ENCODE data around the gene CFAP65. TPM values are rescaled to one million over a fixed set of nuclear protein-coding genes. Genes with fewer than 3 reads are reported as not detected.
A peak's percentile ranks its signal among the peaks of the same experiment; 100 is the strongest.

CFAP65 gene
- total RNA-seq, 1 donor from 2014 or later: not detected

DNA sequence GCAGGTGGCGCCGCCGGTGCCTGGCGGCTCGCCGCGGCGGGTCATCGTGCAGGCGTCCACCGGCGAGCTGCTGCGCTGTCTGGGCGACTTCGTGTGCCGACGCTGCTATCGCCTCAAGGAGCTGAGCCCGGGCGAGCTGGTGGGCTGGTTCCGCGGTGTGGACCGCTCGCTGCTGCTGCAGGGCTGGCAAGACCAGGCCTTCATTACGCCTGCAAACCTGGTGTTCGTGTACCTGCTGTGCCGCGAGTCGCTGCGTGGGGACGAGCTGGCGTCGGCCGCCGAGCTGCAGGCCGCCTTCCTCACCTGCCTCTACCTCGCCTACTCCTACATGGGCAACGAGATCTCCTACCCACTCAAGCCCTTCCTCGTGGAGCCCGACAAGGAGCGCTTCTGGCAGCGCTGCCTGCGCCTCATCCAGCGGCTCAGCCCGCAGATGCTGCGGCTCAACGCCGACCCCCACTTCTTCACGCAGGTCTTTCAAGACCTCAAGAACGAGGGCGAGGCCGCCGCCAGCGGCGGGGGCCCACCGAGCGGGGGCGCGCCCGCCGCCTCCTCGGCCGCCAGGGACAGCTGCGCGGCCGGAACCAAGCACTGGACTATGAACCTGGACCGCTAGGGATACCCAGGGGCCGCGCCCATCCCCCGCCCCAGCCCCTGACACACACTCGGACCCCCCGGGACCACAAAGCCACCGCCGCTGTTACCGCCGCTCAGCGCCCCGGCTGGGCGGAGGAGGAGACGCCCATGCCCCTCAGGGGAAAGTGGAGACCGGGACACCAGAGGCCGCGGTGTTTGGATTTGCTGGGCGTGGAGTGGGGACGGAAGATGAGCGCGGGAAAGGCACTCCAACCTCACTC is 80.8 kb downstream of the CFAP65 start:
- no peak for DNase-seq
- intact Hi-C loops (cut with micrococcal nuclease): no loop called here
- peaks cover 24% of the 10 kb centered on the region for H3K4me1 ChIP-seq
- no peaks in the 10 kb centered on the region for H3K36me3 ChIP-seq
- no peaks in the 10 kb centered on the region for H3K9me3 ChIP-seq (replicated peaks)
- H3K27ac ChIP-seq (replicated peaks): no peak overlapping the region
- no peak for TF ChIP-seq CTCF (IDR thresholded peaks at IDR 0.05; ENCODE audit: borderline replicate concordance)
- H3K4me3 ChIP-seq: no peak overlapping the region
- H3K27me3 ChIP-seq (ENCODE audit: low read depth): peaks cover 100% of the 10 kb centered on the region

GRCh38 chr2:218959761-218960308 is 81.5 kb downstream of the CFAP65 start:
- Histone ChIP-seq H3K36me3 (no peaks in the 10 kb centered on the region), H3K27me3 (ENCODE audit: low read depth) (peaks cover 100% of the 10 kb centered on the region), H3K9me3 (replicated peaks) (no peaks in the 10 kb centered on the region), H3K27ac (replicated peaks) (no peak overlapping the region), H3K4me3 (peak overlapping the region; percentile 61), H3K4me1 (peaks cover 24% of the 10 kb centered on the region)
- no peak for TF ChIP-seq CTCF (IDR thresholded peaks at IDR 0.05; ENCODE audit: borderline replicate concordance)
- intact Hi-C loops (cut with micrococcal nuclease): no loop called here
- DNase-seq: no peak

GRCh38 chr2:218959141-218959731 is 82.1 kb downstream of the CFAP65 start, which contains the start of gene CDK5R2:
Gene CDK5R2 (plus strand): TSS chr2:218959666. CDS start chr2:218959821, 155 bp downstream.
- intact Hi-C loops (cut with micrococcal nuclease): no loop called here
- DNase-seq: peak; percentile 62
- Histone ChIP-seq H3K4me3 (peak within 1 kb of the TSS; percentile 61), H3K27ac (replicated peaks) (no peak within 1 kb of the TSS), H3K36me3 (no peaks in the 10 kb centered on the region), H3K9me3 (replicated peaks) (no peaks in the 10 kb centered on the region), H3K27me3 (ENCODE audit: low read depth) (peaks cover 100% of the 10 kb centered on the region), H3K4me1 (peaks cover 24% of the 10 kb centered on the region)
- no peak for TF ChIP-seq CTCF (IDR thresholded peaks at IDR 0.05; ENCODE audit: borderline replicate concordance)

DNA sequence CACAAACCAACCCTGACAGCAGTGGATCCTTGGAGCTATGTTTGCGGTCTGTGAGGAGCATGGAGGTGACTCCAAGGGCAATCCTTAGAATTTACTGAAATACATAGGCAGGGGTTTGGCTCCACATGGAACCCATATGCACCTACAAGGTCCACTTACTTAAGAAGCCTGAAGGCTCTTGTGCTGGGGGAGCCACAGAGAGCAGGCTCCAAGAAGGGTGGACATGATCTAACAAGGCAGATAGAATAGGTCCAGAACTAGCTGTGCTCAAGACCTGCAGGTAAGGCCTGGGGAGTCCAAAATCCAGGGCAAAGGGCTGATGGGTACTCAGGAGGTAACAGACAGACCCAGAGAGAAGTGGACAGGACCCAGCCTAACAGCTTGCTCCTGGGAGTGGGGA is 83.0 kb downstream of the CFAP65 start:
- no peak for DNase-seq
- Histone ChIP-seq H3K27me3 (ENCODE audit: low read depth) (peaks cover 100% of the 10 kb centered on the region), H3K36me3 (no peaks in the 10 kb centered on the region), H3K9me3 (replicated peaks) (no peaks in the 10 kb centered on the region), H3K4me1 (peaks cover 24% of the 10 kb centered on the region), H3K4me3 (no peak overlapping the region), H3K27ac (replicated peaks) (no peak overlapping the region)
- TF ChIP-seq CTCF (IDR thresholded peaks at IDR 0.05; ENCODE audit: borderline replicate concordance): no peak
- intact Hi-C loops (cut with micrococcal nuclease): no loop called here

- intact Hi-C loops (cut with micrococcal nuclease): no loop called here
- Histone ChIP-seq H3K27ac (replicated peaks) (no peak overlapping the region), H3K4me1 (peaks cover 18% of the 10 kb centered on the region), H3K9me3 (replicated peaks) (no peaks in the 10 kb centered on the region), H3K4me3 (no peak overlapping the region), H3K27me3 (ENCODE audit: low read depth) (peaks cover 100% of the 10 kb centered on the region), H3K36me3 (no peaks in the 10 kb centered on the region)
- no peak for DNase-seq
- no peak for TF ChIP-seq CTCF (IDR thresholded peaks at IDR 0.05; ENCODE audit: borderline replicate concordance)
Observed at GRCh38 chr2:218957671-218958070, 83.6 kb downstream of the CFAP65 start.
